Parathyroid adenoma (tissue), 2 donors: Measurements from ENCODE around the gene CLCN6.
A peak's percentile ranks its signal among the peaks of the same experiment; 100 is the strongest.

ENCODE experiments used
- H2AFZ ChIP-seq: fragments of 300-600 bp; sonication (generic); one replicate; pipeline ENCODE4 v1.7.0; 2017; ENCODE audit warnings: antibody characterized with exemption, mild to moderate bottlenecking
- H3K27ac ChIP-seq: fragments of 300-600 bp; sonication (generic); one replicate; pipeline ENCODE4 v1.7.0; 2017
- H3K27me3 ChIP-seq: fragments of 300-600 bp; sonication (generic); one replicate; pipeline ENCODE4 v1.7.0; 2017; ENCODE audit warnings: low read length; ENCODE audit not compliant: control insufficient read depth, insufficient read depth
- H3K36me3 ChIP-seq: fragments of 300-600 bp; sonication (generic); one replicate; pipeline ENCODE4 v1.7.0; 2017; ENCODE audit warnings: low read length; ENCODE audit not compliant: control insufficient read depth, insufficient read depth
- H3K4me1 ChIP-seq: fragments of 300-600 bp; sonication (generic); one replicate; pipeline ENCODE4 v1.7.0; 2017; ENCODE audit warnings: control low read depth
- H3K4me2 ChIP-seq: fragments of 300-600 bp; sonication (generic); one replicate; pipeline ENCODE4 v1.7.0; 2017; ENCODE audit warnings: low read length
- H3K4me3 ChIP-seq: fragments of 300-600 bp; sonication (generic); one replicate; pipeline ENCODE4 v1.7.0; 2017; ENCODE audit warnings: low read depth, low read length
- H3K79me2 ChIP-seq: fragments of 300-600 bp; sonication (generic); one replicate; pipeline ENCODE4 v1.7.0; 2017; ENCODE audit warnings: control low read depth
- H3K9ac ChIP-seq: fragments of 300-600 bp; sonication (generic); one replicate; pipeline ENCODE4 v1.7.0; 2017; ENCODE audit warnings: mild to moderate bottlenecking
- H3K9me3 ChIP-seq: fragments of 300-600 bp; sonication (generic); one replicate; pipeline ENCODE4 v1.7.0; 2017; ENCODE audit warnings: low read length; ENCODE audit not compliant: control insufficient read depth
- TF ChIP-seq, protein P1 (sequence below): fragments of 300-600 bp; sonication (generic); IDR thresholded peaks from one replicate; pipeline ENCODE4 v1.7.0; 2017; ENCODE audit warnings: antibody characterized with exemption, mild to moderate bottlenecking
- donor health status: primary hyperparathyroidism.

The CLCN6 gene

DNA sequence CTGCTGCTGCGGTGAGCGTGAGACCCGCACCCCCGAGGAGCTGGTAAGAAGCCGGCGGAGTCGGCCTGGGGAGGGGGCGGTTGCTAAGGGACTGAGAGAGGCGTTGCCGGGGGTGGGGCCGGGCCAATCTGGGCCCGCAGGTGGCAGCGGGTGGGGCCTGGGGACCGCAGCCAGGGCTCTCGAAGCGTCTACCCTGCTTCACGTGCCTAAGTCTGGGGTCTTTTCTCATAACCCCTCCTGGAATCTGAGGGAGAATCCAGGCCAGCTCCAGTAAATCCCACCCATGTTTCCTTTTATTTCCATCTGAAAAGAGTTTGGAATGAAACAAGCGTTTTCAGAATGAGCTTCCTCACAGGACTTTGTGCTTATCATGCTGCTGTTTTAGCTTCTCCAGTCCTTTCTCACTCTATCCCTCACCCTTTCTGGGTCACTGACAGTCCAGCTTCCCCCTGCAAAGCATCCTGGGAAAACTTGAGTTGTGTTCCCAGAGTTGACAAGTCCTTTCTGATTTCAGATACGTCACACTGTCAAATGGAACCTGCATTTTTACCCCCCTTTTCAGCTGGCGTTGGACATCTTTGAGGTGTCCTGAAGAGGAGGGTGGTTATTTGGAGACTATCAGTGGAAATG is 431 bp downstream of the CLCN6 start:
- Histone ChIP-seq H2AFZ (peak overlapping the region; percentile 84), H3K9ac (no peak overlapping the region), H3K79me2 (no peaks in the 10 kb centered on the region), H3K27me3 (no peaks in the 10 kb centered on the region), H3K27ac (peak overlapping the region; percentile 90), H3K9me3 (no peaks in the 10 kb centered on the region), H3K4me3 (peak overlapping the region; percentile 89), H3K36me3 (no peaks in the 10 kb centered on the region), H3K4me2 (peak overlapping the region; percentile 71), H3K4me1 (peaks cover 6% of the 10 kb centered on the region)
- TF ChIP-seq, protein P1, sequence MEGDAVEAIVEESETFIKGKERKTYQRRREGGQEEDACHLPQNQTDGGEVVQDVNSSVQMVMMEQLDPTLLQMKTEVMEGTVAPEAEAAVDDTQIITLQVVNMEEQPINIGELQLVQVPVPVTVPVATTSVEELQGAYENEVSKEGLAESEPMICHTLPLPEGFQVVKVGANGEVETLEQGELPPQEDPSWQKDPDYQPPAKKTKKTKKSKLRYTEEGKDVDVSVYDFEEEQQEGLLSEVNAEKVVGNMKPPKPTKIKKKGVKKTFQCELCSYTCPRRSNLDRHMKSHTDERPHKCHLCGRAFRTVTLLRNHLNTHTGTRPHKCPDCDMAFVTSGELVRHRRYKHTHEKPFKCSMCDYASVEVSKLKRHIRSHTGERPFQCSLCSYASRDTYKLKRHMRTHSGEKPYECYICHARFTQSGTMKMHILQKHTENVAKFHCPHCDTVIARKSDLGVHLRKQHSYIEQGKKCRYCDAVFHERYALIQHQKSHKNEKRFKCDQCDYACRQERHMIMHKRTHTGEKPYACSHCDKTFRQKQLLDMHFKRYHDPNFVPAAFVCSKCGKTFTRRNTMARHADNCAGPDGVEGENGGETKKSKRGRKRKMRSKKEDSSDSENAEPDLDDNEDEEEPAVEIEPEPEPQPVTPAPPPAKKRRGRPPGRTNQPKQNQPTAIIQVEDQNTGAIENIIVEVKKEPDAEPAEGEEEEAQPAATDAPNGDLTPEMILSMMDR, result no peak

DNA sequence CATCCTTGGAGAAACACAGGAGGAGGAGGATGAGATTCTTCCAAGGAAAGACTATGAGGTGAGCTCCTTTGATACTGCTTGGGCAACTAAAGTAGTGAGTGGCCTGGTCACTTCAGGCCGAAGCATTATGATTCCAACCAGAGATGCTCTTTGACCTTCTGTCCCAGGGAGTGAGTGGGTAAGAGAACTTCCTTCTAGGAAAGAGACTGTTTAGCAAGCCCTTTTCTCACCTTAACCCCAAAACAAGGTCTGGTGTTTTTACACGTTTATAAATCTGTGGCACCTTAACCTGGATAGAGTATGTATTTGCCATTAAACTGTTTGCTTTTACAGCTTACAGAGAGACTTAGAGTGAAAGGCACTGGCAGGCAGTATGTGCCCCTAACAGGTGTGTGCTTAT is 1.1 kb downstream of the CLCN6 start:
- Histone ChIP-seq H3K4me3 (peak overlapping the region; percentile 89), H3K27me3 (no peaks in the 10 kb centered on the region), H3K4me2 (peak overlapping the region; percentile 71), H3K9me3 (no peaks in the 10 kb centered on the region), H3K27ac (peak overlapping the region; percentile 90), H3K9ac (no peak overlapping the region), H2AFZ (no peak overlapping the region), H3K4me1 (peaks cover 6% of the 10 kb centered on the region), H3K36me3 (no peaks in the 10 kb centered on the region), H3K79me2 (no peaks in the 10 kb centered on the region)
- TF ChIP-seq, protein P1, result no peak

DNA sequence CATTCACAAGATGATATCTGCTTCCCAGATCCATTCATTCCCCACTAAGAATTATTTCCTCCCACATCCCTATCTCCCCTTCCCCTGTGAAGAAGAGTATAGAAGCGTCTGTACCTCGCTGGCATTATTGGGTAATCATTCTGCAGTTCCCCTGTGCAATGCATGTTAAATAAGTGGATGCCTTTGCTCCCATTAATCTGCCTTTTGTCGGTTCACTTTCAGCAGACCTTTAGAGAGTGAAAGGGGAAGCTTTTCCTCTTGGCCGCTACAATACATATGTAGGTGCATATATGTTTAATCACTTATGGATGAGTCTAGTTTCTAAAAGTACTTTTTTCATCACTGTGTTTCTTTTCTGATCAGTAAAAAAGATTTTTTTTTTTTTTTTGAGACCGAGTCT is 7.0 kb downstream of the CLCN6 start:
- Histone ChIP-seq H3K79me2 (no peaks in the 10 kb centered on the region), H3K36me3 (no peaks in the 10 kb centered on the region), H3K27ac (no peak overlapping the region), H3K9me3 (no peaks in the 10 kb centered on the region), H3K4me1 (no peaks in the 10 kb centered on the region), H3K4me3 (no peak overlapping the region), H3K9ac (no peak overlapping the region), H3K4me2 (no peak overlapping the region), H2AFZ (no peak overlapping the region), H3K27me3 (no peaks in the 10 kb centered on the region)
- TF ChIP-seq, protein P1, result no peak

DNA sequence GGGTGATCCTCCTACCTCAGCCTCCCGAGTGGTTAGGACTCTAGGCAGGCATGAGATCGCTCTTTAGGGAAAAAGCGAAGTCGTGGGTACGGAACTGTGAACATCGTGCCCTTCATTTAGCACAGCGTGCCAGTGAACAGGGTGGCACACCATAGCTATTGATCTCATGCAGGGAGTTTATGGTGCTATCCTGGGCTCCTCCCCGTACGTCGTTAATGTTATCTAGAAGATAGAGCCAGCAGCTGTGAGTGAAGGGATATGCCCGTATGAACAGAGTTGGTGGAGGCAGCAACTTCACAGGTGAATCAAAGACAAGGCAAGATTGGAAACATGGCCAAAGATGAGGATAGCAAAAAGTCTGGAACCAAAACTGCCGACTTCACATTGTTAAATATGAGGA is 11.2 kb downstream of the CLCN6 start:
- H3K9ac ChIP-seq, result no peak overlapping the region
- no peak overlapping the region for H3K4me2 ChIP-seq
- H3K36me3 ChIP-seq, result no peaks in the 10 kb centered on the region

More for the DNA sequence above, 11.2 kb downstream of the CLCN6 start:
- H3K27ac ChIP-seq, result no peak overlapping the region
- no peak overlapping the region for H3K4me3 ChIP-seq
- no peaks in the 10 kb centered on the region for H3K27me3 ChIP-seq
- H2AFZ ChIP-seq, result no peak overlapping the region
- H3K9me3 ChIP-seq, result no peaks in the 10 kb centered on the region
- no peaks in the 10 kb centered on the region for H3K4me1 ChIP-seq
- TF ChIP-seq, protein P1, result no peak
- no peaks in the 10 kb centered on the region for H3K79me2 ChIP-seq
